GM12891 (cell line): Measurements from ENCODE around the gene STRA6.

ENCODE experiments used
- DNase-seq: peaks from one replicate; pipeline ENCODE4 v3.0.0; 2011; ENCODE audit warnings: low spot score; ENCODE audit not compliant: insufficient read length
- FAIRE-seq: peaks from 2 replicates; lab custom pipeline; 2011; peaks lifted over from hg19 to GRCh38; lab: Jason Lieb, UNC
- PAX5 ChIP-seq: IDR thresholded peaks from 2 replicates; pipeline ENCODE4 v1.6.1; 2011; ENCODE audit warnings: low read length, moderate library complexity, mild to moderate bottlenecking; ENCODE audit not compliant: insufficient read depth, severe bottlenecking
- POLR2A ChIP-seq: IDR thresholded peaks from 2 replicates; pipeline ENCODE4 v1.6.1; 2011; ENCODE audit warnings: low read depth, low read length, control low read depth
- POLR2AphosphoS5 ChIP-seq: IDR thresholded peaks from 2 replicates; pipeline ENCODE4 v1.6.1; 2011; ENCODE audit warnings: low read depth, low read length, control low read depth
- POU2F2 ChIP-seq: IDR thresholded peaks from 2 replicates; pipeline ENCODE4 v1.6.1; 2011; ENCODE audit warnings: low read depth, mild to moderate bottlenecking, control low read depth, low read length, moderate library complexity
- SPI1 ChIP-seq: IDR thresholded peaks from 2 replicates; pipeline ENCODE4 v1.6.1; 2011; ENCODE audit warnings: low read depth, low read length, control low read depth
- TAF1 ChIP-seq: IDR thresholded peaks from 2 replicates; pipeline ENCODE4 v1.6.1; 2011; ENCODE audit warnings: low read depth, low read length, control low read depth

Gene STRA6

GRCh38 chr15:74129586-74130154, 72.9 kb downstream of the STRA6 start:
- no peak for FAIRE-seq
- no peak for TF ChIP-seq POU2F2
- TF ChIP-seq TAF1 = no peak
- TF ChIP-seq POLR2AphosphoS5 = no peak
- no peak for TF ChIP-seq POLR2A
- TF ChIP-seq PAX5 = no peak
- TF ChIP-seq SPI1 = no peak
- DNase-seq = no peak
